GM19240 (cell line): ENCODE data around the gene SRSF1.
A peak's percentile ranks its signal among the peaks of the same experiment; 100 is the strongest.
"Not testable (repeated sequence)": the region's sequence is repeated elsewhere in the genome, so short reads cannot be mapped to it uniquely, and the experiment has no call there.

ENCODE experiments used
- DNase-seq: peaks from one replicate; pipeline ENCODE4 v3.0.0; 2011; ENCODE audit warnings: low spot score; ENCODE audit not compliant: insufficient read length

The SRSF1 gene

GRCh38 chr17:57990037-57990436 is 17.0 kb downstream of the SRSF1 start:
- DNase-seq: no peak

- DNase-seq: peak; percentile 71
Measured at GRCh38 chr17:57988301-57989250, 18.5 kb downstream of the SRSF1 start.

- no peak for DNase-seq
Measured at GRCh38 chr17:57987581-57988300, 19.3 kb downstream of the SRSF1 start, which contains the start of gene VEZF1. TSS of gene VEZF1 (minus strand) at chr17:57988254. CDS start at chr17:57988111, 143 bp downstream.

GRCh38 chr17:57986841-57987580 is 20.0 kb downstream of the SRSF1 start:
- DNase-seq: no peak

GRCh38 chr17:57985675-57985974 is 21.4 kb downstream of the SRSF1 start:
- no peak for DNase-seq

- no peak for DNase-seq
Measured at GRCh38 chr17:57984936-57985674, 21.9 kb downstream of the SRSF1 start.

GRCh38 chr17:57984261-57984890 is 22.7 kb downstream of the SRSF1 start:
- DNase-seq: no peak

- DNase-seq: no peak
Measured at GRCh38 chr17:57983446-57983845, 23.6 kb downstream of the SRSF1 start.

- no peak for DNase-seq
Measured at GRCh38 chr17:57982452-57983170, 24.4 kb downstream of the SRSF1 start.

- DNase-seq: no peak
Measured at GRCh38 chr17:57980522-57980921, 26.5 kb downstream of the SRSF1 start.

- no peak for DNase-seq
Measured at GRCh38 chr17:57979076-57979475, 28.0 kb downstream of the SRSF1 start.

- DNase-seq: no peak
Measured at GRCh38 chr17:57976594-57976993, 30.5 kb downstream of the SRSF1 start.

GRCh38 chr17:57975044-57975443 is 32.0 kb downstream of the SRSF1 start:
- DNase-seq: no peak

- not testable (repeated sequence) for DNase-seq
Measured at GRCh38 chr17:57974053-57974824, 32.8 kb downstream of the SRSF1 start.

GRCh38 chr17:57972151-57972550 is 34.9 kb downstream of the SRSF1 start:
- no peak for DNase-seq

GRCh38 chr17:57971572-57971971 is 35.5 kb downstream of the SRSF1 start:
- no peak for DNase-seq

- DNase-seq: no peak
Measured at GRCh38 chr17:57970710-57971109, 36.3 kb downstream of the SRSF1 start.

GRCh38 chr17:57968456-57968855 is 38.6 kb downstream of the SRSF1 start:
- no peak for DNase-seq

- no peak for DNase-seq
Measured at GRCh38 chr17:57966875-57967274, 40.2 kb downstream of the SRSF1 start.
